NCI-H1092 (cell line): ENCODE measurements around the gene CARHSP1.
"Not testable (repeated sequence)": the region's sequence is repeated elsewhere in the genome, so short reads cannot be mapped to it uniquely, and the experiment has no call there.

Experiments used
- DNase-seq: peaks from one replicate; lab custom pipeline; 2025; lab: John Stamatoyannopoulos, UW

Gene CARHSP1

GRCh38 chr16:8893426-8893825 lies 24.6 kb upstream of the CARHSP1 start:
- no peak for DNase-seq

- no peak for DNase-seq
Measured at GRCh38 chr16:8892101-8892575, 23.3 kb upstream of the CARHSP1 start.

GRCh38 chr16:8890549-8890921 lies 21.7 kb upstream of the CARHSP1 start:
- no peak for DNase-seq

- no peak for DNase-seq
Measured at GRCh38 chr16:8889893-8890548, 21.2 kb upstream of the CARHSP1 start.

- DNase-seq: no peak
Measured at GRCh38 chr16:8888951-8889892, 20.4 kb upstream of the CARHSP1 start.

- DNase-seq: no peak
Measured at GRCh38 chr16:8887952-8888560, 19.2 kb upstream of the CARHSP1 start.

- no peak for DNase-seq
Measured at GRCh38 chr16:8887431-8887765, 18.6 kb upstream of the CARHSP1 start.

GRCh38 chr16:8886593-8887430 lies 18.0 kb upstream of the CARHSP1 start:
- no peak for DNase-seq

- peak; percentile 51 for DNase-seq
Measured at GRCh38 chr16:8885674-8886592, 17.1 kb upstream of the CARHSP1 start.

- DNase-seq: no peak
Measured at GRCh38 chr16:8882725-8883377, 14.0 kb upstream of the CARHSP1 start.

GRCh38 chr16:8882041-8882617 lies 13.3 kb upstream of the CARHSP1 start, which contains the start of gene LITAFD:
Gene LITAFD, plus strand, starts transcription at chr16:8882351. Its CDS starts 2,005 bp downstream, at chr16:8884356.
- no peak for DNase-seq

- no peak for DNase-seq
Measured at GRCh38 chr16:8880839-8881510, 12.2 kb upstream of the CARHSP1 start.

GRCh38 chr16:8878523-8878911 lies 9.7 kb upstream of the CARHSP1 start:
- DNase-seq: no peak

GRCh38 chr16:8877894-8878522 lies 9.2 kb upstream of the CARHSP1 start:
- no peak for DNase-seq

- DNase-seq: not testable (repeated sequence)
Measured at GRCh38 chr16:8875317-8875716, 6.5 kb upstream of the CARHSP1 start.

- DNase-seq: no peak
Measured at GRCh38 chr16:8874388-8874787, 5.6 kb upstream of the CARHSP1 start.

GRCh38 chr16:8873866-8874195 lies 5.0 kb upstream of the CARHSP1 start:
- not testable (repeated sequence) for DNase-seq

- no peak for DNase-seq
Measured at GRCh38 chr16:8872967-8873865, 4.4 kb upstream of the CARHSP1 start.
